ENCODE results near the gene BABAM1.
A peak's percentile ranks its signal among the peaks of the same experiment; 100 is the strongest.

GRCh38 chr19:17235300-17235970, 31.8 kb upstream of the BABAM1 start:
- TF ChIP-seq CTCF (IDR thresholded peaks at IDR 0.05) (peak; percentile 84), ZFX (IDR thresholded peaks at IDR 0.05; ENCODE audit: borderline replicate concordance) (no peak)
